ENCODE data around the gene CR1. TPM values are rescaled to one million over a fixed set of nuclear protein-coding genes. Genes with fewer than 3 reads are reported as not detected.
A peak's percentile ranks its signal among the peaks of the same experiment; 100 is the strongest.

Gene CR1
- total and polyA plus RNA-seq, 9 of the 15 experiments (the other 6 are each of a cell fraction or from before 2014, with no cell fraction given) = 0.07 to 0.47 (median 0.18) TPM

DNA sequence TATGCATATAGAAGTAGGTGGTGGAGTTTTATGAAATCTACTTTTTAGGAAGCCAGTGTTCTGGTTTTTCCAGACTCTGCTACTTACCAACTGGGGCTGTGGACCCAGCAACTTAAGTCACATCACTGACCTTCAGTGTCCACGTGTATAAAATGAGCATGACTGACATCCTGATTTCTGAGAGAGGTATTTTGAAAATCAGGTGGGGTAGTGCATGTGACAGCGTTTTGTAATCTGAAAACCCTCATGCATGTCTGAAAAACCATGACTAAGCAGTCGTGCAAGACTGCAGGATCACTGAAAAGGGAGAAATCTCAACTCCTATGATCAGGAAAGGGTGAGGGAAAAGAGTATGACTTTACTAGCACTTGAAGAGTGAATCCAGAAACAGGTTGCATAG is 175.0 kb downstream of the CR1 start (continued):
- TF ChIP-seq ZKSCAN3 (CRISPR knock-in tag; IDR thresholded peaks at IDR 0.05) (no peak), ZNF316 (IDR thresholded peaks at IDR 0.05) (peak; percentile 96), ZNF311 (CRISPR knock-in tag; IDR thresholded peaks at IDR 0.05) (no peak), ARID2 (IDR thresholded peaks at IDR 0.05) (no peak), ZNF561 (CRISPR knock-in tag; conservative IDR thresholded peaks at IDR 0.05) (no peak), JUND (IDR thresholded peaks at IDR 0.05; ENCODE audit: borderline replicate concordance, low read depth, low read length) (peak; percentile 52; the same call in 1 of the 2 replicates), JUND (tag; IDR thresholded peaks at IDR 0.05; ENCODE audit: borderline replicate concordance, low read depth, low read length) (no peak; the same call in 2 of the 3 replicates), ZNF175 (CRISPR knock-in tag; IDR thresholded peaks at IDR 0.05; ENCODE audit: low read depth) (no peak), ZNF589 (CRISPR knock-in tag; IDR thresholded peaks at IDR 0.05; ENCODE audit: low read depth) (no peak), ZFX (CRISPR knock-in tag; IDR thresholded peaks at IDR 0.05) (no peak), ZSCAN29 (IDR thresholded peaks at IDR 0.05) (no peak), ZNF507 (tag; conservative IDR thresholded peaks at IDR 0.05) (no peak)
- TF ChIP-seq, protein P1, sequence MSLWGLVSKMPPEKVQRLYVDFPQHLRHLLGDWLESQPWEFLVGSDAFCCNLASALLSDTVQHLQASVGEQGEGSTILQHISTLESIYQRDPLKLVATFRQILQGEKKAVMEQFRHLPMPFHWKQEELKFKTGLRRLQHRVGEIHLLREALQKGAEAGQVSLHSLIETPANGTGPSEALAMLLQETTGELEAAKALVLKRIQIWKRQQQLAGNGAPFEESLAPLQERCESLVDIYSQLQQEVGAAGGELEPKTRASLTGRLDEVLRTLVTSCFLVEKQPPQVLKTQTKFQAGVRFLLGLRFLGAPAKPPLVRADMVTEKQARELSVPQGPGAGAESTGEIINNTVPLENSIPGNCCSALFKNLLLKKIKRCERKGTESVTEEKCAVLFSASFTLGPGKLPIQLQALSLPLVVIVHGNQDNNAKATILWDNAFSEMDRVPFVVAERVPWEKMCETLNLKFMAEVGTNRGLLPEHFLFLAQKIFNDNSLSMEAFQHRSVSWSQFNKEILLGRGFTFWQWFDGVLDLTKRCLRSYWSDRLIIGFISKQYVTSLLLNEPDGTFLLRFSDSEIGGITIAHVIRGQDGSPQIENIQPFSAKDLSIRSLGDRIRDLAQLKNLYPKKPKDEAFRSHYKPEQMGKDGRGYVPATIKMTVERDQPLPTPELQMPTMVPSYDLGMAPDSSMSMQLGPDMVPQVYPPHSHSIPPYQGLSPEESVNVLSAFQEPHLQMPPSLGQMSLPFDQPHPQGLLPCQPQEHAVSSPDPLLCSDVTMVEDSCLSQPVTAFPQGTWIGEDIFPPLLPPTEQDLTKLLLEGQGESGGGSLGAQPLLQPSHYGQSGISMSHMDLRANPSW (CRISPR knock-in tag; IDR thresholded peaks at IDR 0.05) = no peak
- TF ChIP-seq, protein P2, sequence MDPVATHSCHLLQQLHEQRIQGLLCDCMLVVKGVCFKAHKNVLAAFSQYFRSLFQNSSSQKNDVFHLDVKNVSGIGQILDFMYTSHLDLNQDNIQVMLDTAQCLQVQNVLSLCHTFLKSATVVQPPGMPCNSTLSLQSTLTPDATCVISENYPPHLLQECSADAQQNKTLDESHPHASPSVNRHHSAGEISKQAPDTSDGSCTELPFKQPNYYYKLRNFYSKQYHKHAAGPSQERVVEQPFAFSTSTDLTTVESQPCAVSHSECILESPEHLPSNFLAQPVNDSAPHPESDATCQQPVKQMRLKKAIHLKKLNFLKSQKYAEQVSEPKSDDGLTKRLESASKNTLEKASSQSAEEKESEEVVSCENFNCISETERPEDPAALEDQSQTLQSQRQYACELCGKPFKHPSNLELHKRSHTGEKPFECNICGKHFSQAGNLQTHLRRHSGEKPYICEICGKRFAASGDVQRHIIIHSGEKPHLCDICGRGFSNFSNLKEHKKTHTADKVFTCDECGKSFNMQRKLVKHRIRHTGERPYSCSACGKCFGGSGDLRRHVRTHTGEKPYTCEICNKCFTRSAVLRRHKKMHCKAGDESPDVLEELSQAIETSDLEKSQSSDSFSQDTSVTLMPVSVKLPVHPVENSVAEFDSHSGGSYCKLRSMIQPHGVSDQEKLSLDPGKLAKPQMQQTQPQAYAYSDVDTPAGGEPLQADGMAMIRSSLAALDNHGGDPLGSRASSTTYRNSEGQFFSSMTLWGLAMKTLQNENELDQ (CRISPR knock-in tag; IDR thresholded peaks at IDR 0.05; ENCODE audit: borderline replicate concordance) = no peak
- TF ChIP-seq, protein P3, sequence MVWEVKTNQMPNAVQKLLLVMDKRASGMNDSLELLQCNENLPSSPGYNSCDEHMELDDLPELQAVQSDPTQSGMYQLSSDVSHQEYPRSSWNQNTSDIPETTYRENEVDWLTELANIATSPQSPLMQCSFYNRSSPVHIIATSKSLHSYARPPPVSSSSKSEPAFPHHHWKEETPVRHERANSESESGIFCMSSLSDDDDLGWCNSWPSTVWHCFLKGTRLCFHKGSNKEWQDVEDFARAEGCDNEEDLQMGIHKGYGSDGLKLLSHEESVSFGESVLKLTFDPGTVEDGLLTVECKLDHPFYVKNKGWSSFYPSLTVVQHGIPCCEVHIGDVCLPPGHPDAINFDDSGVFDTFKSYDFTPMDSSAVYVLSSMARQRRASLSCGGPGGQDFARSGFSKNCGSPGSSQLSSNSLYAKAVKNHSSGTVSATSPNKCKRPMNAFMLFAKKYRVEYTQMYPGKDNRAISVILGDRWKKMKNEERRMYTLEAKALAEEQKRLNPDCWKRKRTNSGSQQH (CRISPR knock-in tag; IDR thresholded peaks at IDR 0.05) = no peak
- TF ChIP-seq, protein P4, sequence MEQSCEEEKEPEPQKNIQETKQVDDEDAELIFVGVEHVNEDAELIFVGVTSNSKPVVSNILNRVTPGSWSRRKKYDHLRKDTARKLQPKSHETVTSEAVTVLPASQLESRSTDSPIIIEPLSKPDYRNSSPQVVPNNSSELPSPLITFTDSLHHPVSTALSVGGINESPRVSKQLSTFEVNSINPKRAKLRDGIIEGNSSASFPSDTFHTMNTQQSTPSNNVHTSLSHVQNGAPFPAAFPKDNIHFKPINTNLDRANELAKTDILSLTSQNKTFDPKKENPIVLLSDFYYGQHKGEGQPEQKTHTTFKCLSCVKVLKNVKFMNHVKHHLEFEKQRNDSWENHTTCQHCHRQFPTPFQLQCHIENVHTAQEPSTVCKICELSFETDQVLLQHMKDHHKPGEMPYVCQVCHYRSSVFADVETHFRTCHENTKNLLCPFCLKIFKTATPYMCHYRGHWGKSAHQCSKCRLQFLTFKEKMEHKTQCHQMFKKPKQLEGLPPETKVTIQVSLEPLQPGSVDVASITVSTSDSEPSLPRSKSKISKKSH (CRISPR knock-in tag; IDR thresholded peaks at IDR 0.05) = no peak
- TF ChIP-seq, protein P5, sequence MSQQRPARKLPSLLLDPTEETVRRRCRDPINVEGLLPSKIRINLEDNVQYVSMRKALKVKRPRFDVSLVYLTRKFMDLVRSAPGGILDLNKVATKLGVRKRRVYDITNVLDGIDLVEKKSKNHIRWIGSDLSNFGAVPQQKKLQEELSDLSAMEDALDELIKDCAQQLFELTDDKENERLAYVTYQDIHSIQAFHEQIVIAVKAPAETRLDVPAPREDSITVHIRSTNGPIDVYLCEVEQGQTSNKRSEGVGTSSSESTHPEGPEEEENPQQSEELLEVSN (IDR thresholded peaks at IDR 0.05; ENCODE audit: borderline replicate concordance in 1 of 2, extremely low read depth in 1 of 2, insufficient read depth in 1 of 2, insufficient read length in 1 of 2, low read depth in 1 of 2, low read length in 1 of 2, poor library complexity in 1 of 2, severe bottlenecking in 1 of 2) = no peak
